ENCODE results near the gene CARD9.
"Not testable (repeated sequence)": the region's sequence is repeated elsewhere in the genome, so short reads cannot be mapped to it uniquely, and the experiment has no call there.

Gene CARD9

GRCh38 chr9:136325358-136325757 is 48.1 kb downstream of the CARD9 start:
- TF ChIP-seq, protein P1, sequence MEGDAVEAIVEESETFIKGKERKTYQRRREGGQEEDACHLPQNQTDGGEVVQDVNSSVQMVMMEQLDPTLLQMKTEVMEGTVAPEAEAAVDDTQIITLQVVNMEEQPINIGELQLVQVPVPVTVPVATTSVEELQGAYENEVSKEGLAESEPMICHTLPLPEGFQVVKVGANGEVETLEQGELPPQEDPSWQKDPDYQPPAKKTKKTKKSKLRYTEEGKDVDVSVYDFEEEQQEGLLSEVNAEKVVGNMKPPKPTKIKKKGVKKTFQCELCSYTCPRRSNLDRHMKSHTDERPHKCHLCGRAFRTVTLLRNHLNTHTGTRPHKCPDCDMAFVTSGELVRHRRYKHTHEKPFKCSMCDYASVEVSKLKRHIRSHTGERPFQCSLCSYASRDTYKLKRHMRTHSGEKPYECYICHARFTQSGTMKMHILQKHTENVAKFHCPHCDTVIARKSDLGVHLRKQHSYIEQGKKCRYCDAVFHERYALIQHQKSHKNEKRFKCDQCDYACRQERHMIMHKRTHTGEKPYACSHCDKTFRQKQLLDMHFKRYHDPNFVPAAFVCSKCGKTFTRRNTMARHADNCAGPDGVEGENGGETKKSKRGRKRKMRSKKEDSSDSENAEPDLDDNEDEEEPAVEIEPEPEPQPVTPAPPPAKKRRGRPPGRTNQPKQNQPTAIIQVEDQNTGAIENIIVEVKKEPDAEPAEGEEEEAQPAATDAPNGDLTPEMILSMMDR (IDR thresholded peaks at IDR 0.05; ENCODE audit: low read depth, low read length, missing control alignments): no peak
- H3K4me3 ChIP-seq (ENCODE audit: low read depth, low read length): no peak overlapping the region
- in situ Hi-C loops (cut with HindIII; ENCODE audit: low sequenced_read_pairs): no loop called here
- no peak for DNase-seq (ENCODE audit: low read depth)

- TF ChIP-seq, protein P1 (IDR thresholded peaks at IDR 0.05; ENCODE audit: low read depth, low read length, missing control alignments): no peak
- no peak overlapping the region for H3K4me3 ChIP-seq (ENCODE audit: low read depth, low read length)
- no peak for DNase-seq (ENCODE audit: low read depth)
- in situ Hi-C loops (cut with HindIII; ENCODE audit: low sequenced_read_pairs): no loop called here
Observed at GRCh38 chr9:136324501-136325300, 48.8 kb downstream of the CARD9 start.

GRCh38 chr9:136323371-136323789 is 50.1 kb downstream of the CARD9 start:
- in situ Hi-C loops (cut with HindIII; ENCODE audit: low sequenced_read_pairs): no loop called here
- H3K4me3 ChIP-seq (ENCODE audit: low read depth, low read length): no peak overlapping the region
- no peak for DNase-seq (ENCODE audit: low read depth)

GRCh38 chr9:136322756-136323330 is 50.6 kb downstream of the CARD9 start:
- in situ Hi-C loops (cut with HindIII; ENCODE audit: low sequenced_read_pairs): no loop called here
- TF ChIP-seq, protein P1 (IDR thresholded peaks at IDR 0.05; ENCODE audit: low read depth, low read length, missing control alignments): no peak
- no peak overlapping the region for H3K4me3 ChIP-seq (ENCODE audit: low read depth, low read length)
- no peak for DNase-seq (ENCODE audit: low read depth)

More at GRCh38 chr9:136323371-136323789, 50.1 kb downstream of the CARD9 start:
- TF ChIP-seq, protein P1 (IDR thresholded peaks at IDR 0.05; ENCODE audit: low read depth, low read length, missing control alignments): no peak

- H3K4me3 ChIP-seq (ENCODE audit: low read depth, low read length): no peak overlapping the region
- TF ChIP-seq, protein P1 (IDR thresholded peaks at IDR 0.05; ENCODE audit: low read depth, low read length, missing control alignments): no peak
- no peak for DNase-seq (ENCODE audit: low read depth)
- in situ Hi-C loops (cut with HindIII; ENCODE audit: low sequenced_read_pairs): no loop called here
Observed at GRCh38 chr9:136321561-136321960, 51.9 kb downstream of the CARD9 start.

DNA sequence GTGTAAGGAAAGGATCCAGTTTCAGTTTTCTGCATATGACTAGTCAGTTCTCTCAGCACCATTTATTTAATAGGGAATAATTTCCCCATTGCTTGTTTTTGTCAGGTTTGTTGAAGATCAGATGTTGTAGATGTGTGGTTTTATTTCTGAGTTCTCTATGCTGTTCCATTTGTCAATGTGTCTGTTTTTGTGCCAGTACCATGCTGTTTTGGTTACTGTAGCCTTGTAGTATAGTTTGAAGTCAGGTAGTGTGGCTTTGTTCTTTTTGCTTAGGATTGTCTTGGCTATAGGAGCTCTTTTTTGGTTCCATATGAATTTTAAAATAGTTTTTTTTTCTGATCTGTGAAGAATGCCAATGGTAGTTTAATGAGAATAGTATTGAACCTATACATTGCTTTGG is 52.5 kb downstream of the CARD9 start:
- DNase-seq (ENCODE audit: low read depth); H3K4me3 ChIP-seq (ENCODE audit: low read depth, low read length); in situ Hi-C loops (cut with HindIII; ENCODE audit: low sequenced_read_pairs): not testable (repeated sequence)

DNA sequence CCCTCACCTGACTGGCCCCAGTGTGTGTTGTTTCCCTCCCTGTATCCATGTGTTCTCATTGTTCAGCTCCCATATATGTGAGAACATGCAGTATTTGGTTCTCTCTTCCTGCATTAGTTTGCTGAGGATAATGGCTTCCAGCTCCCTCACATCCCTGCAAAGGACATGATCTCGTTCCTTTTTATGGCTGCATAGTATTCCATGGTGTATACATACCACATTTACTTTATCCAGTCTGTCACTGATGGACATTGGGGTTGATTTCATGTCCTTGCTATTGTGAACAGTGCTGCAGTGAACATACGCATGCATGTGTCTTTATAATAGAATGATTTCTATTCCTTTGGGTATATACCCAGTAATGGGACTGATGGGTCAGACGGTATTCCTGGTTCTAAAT is 53.5 kb downstream of the CARD9 start:
- H3K4me3 ChIP-seq (ENCODE audit: low read depth, low read length); DNase-seq (ENCODE audit: low read depth); in situ Hi-C loops (cut with HindIII; ENCODE audit: low sequenced_read_pairs): not testable (repeated sequence)

- in situ Hi-C loops (cut with HindIII; ENCODE audit: low sequenced_read_pairs); H3K4me3 ChIP-seq (ENCODE audit: low read depth, low read length); DNase-seq (ENCODE audit: low read depth): not testable (repeated sequence)
Observed at GRCh38 chr9:136319244-136319643, 54.2 kb downstream of the CARD9 start.
